Measurements from ENCODE around the gene ZNF3.
A peak's percentile ranks its signal among the peaks of the same experiment; 100 is the strongest.

Gene ZNF3

DNA sequence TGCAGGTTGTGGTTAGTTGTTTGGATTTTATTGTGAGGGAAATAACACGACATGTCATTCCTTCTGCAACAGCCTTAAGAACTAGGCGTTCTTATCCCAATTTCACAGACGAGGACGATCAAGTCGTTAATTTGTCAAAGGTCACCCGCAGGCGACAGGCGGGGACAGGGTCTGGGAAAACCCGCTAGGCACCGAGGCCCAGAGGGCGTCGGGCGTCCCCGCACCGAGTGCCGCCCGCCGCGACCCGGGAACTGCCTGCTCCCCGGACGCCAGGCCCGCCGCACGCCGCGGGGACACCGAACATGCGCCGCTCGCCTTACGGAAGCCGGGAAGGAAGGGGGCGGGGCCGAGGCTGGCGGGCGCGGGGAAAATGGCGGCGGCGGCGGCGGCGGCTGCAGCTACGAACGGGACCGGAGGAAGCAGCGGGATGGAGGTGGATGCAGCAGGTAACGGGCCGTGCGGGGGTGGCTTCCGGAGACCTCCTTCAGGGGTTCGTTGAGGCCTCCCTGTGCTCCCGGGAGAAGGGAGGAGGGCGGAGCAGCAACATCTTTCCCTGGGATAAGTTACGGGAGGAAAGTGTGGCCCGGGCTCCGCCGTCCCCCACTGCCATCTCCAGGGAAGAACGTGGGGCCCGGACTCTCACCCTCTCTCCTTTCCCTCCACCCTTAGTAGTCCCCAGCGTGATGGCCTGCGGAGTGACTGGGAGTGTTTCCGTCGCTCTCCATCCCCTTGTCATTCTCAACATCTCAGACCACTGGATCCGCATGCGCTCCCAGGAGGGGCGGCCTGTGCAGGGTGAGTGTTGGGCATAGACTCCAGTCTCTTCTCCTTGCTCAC, 7.3 kb upstream of the ZNF3 start, which contains the start of gene COPS6:
TSS of gene COPS6 (plus strand) at position 349 of the 837 bp plus-strand sequence. CDS start at position 371, 22 bp downstream.
- no peak for DNase-seq (ENCODE audit: low read depth)

GRCh38 chr7:100088095-100088620, 6.6 kb upstream of the ZNF3 start:
- DNase-seq (ENCODE audit: low read depth): no peak

- DNase-seq (ENCODE audit: low read depth): peak; percentile 95
Observed at GRCh38 chr7:100087055-100087750, 5.7 kb upstream of the ZNF3 start.

- DNase-seq (ENCODE audit: low read depth): no peak
Observed at GRCh38 chr7:100085515-100085914, 4.0 kb upstream of the ZNF3 start.

GRCh38 chr7:100082978-100083377, 1.5 kb upstream of the ZNF3 start:
- no peak for DNase-seq (ENCODE audit: low read depth)

DNA sequence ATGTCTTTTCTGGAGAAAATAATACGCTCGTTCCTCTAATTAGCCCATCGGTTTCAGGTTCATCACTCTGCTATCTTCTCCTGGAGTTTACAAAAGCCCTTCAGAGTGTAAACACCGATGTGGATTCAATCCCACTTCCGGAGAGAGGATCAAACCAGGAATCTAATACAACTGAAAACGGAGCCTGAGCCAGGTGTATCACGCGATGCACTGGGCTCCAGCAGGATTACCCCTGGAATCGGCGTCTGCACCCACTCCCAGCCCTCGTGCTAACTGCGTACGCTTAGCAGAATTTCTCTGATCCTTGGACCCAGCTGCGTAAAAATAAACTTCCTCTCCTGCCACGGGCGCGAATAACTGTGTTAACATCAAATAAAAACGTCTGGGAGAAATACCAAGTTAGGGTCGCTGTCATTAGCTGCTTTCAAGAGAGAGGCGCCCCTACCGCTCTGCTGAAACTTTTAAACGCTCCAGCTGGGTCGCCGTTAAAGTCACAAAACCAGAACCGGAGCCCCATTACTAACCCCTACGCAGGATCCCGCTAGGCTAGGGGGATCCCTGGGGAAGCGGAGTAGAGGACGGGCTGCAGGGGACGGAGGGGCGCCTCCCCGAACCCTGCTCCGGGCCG, 502 bp downstream of the ZNF3 start:
- no peak for DNase-seq (ENCODE audit: low read depth)

GRCh38 chr7:100079024-100079560, 2.4 kb downstream of the ZNF3 start:
- no peak for DNase-seq (ENCODE audit: low read depth)

DNA sequence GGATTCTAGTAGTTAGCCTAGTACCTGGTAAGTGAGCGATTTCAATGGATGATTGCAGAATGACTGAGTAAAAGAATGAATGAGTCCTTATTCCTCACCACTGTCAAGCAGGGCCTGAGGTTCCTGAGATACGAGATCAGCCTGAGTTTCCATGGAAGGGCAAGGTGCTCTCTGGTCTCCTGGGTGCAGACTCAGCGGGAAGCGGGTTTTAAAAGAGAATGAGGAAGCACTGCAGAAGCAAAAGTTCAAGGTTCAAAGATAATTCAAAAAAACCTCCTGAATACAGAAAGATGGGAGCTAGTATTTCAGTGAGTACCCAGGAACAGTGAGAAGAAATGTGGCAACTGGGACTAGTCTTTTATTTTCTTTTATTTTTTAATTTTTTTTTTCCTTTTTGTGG, 4.3 kb downstream of the ZNF3 start:
- DNase-seq (ENCODE audit: low read depth): no peak

DNA sequence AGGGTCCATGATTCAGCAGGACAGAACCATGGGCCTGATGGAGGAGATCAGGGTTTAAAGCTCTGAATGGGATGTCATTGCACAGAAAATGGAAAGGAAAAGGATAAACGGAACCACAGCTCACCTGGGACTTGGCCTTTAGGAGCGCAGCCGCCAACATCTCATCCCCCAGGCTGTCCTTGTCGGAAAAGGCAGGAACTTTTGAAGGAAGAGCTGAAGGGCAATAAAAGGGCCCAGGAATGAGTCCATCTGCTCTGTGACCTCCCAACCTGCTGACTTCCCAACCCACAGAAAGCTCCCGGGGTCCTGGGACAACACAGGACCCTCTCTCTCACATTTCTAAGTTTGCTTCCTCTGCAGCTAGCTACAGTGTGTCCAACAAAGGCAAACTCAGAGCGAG, 6.1 kb downstream of the ZNF3 start:
- DNase-seq (ENCODE audit: low read depth): no peak

DNA sequence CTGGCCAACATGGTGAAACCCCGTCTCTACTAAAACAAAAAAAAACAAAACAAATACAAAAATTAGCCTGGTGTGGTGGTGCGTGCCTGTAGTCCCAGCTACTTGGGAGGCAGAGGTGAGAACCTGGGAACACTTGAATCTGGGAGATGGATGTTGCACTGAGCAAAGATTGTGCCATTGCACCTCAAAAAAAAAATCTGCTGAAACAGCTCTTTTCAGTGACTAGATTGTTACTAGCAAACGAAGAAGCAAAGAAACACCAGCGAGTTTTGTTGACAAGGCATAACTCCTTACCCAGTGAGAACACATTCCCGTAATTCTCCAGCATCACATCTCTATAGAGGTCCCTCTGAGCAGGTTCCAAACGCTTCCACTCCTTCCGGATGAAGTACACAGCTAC, 6.7 kb downstream of the ZNF3 start:
- no peak for DNase-seq (ENCODE audit: low read depth)

- DNase-seq (ENCODE audit: low read depth): no peak
Observed at GRCh38 chr7:100072462-100072861, 9.1 kb downstream of the ZNF3 start.

GRCh38 chr7:100071018-100071723, 10.4 kb downstream of the ZNF3 start:
- no peak for DNase-seq (ENCODE audit: low read depth)

DNA sequence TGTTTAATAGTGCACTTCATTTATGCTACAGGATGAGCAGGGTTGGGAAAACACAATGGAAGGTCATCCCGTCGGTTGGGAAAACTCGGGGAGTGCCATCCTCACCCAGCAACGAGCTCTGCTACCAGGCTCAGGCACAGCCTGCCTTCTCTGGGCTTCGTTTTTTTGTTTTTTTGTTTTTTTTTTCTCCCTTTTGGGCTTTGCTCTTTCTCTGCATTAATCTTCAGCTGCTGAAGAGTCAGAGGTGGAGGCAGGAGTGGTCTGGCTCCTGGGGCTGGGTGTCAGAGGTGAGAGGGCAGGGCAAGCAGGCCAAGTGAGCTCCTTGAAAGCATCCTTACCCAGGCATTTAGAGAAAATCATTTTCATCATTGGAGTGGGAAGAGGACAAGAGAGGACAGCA, 11.5 kb downstream of the ZNF3 start:
- DNase-seq (ENCODE audit: low read depth): no peak

DNA sequence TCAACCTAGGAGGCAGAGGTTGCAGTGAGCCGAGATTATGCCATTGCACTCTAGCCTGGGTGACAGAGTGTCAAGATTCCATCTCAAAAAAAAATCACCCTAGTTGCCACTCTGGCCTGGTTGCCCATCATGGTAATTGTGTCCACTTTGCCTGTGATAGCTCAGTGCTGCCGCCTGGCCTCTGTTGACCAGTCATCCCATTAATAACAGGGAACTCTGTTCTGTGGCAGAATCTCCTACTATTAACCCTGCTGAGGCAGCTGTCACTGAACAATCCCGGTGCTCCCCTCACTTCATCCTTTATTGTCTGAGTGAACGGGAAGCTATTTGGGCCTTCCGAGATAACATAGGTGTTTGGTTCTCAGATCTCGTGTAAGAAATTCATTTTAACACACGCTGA, 14.6 kb downstream of the ZNF3 start:
- DNase-seq (ENCODE audit: low read depth): no peak

GRCh38 chr7:100065452-100066186, 15.9 kb downstream of the ZNF3 start:
- no peak for DNase-seq (ENCODE audit: low read depth)

DNA sequence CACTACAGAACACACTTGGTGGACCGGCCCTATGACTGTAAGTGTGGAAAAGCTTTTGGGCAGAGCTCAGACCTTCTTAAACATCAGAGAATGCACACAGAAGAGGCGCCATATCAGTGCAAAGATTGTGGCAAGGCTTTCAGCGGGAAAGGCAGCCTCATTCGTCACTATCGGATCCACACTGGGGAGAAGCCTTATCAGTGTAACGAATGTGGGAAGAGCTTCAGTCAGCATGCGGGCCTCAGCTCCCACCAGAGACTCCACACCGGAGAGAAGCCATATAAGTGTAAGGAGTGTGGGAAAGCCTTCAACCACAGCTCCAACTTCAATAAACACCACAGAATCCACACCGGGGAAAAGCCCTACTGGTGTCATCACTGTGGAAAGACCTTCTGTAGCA, 17.4 kb downstream of the ZNF3 start:
- no peak for DNase-seq (ENCODE audit: low read depth)

- DNase-seq (ENCODE audit: low read depth): no peak
Observed at GRCh38 chr7:100063376-100063775, 18.1 kb downstream of the ZNF3 start.

GRCh38 chr7:100061518-100062193, 19.9 kb downstream of the ZNF3 start:
- DNase-seq (ENCODE audit: low read depth): no peak

GRCh38 chr7:100059251-100059739, 22.2 kb downstream of the ZNF3 start:
- DNase-seq (ENCODE audit: low read depth): no peak

DNA sequence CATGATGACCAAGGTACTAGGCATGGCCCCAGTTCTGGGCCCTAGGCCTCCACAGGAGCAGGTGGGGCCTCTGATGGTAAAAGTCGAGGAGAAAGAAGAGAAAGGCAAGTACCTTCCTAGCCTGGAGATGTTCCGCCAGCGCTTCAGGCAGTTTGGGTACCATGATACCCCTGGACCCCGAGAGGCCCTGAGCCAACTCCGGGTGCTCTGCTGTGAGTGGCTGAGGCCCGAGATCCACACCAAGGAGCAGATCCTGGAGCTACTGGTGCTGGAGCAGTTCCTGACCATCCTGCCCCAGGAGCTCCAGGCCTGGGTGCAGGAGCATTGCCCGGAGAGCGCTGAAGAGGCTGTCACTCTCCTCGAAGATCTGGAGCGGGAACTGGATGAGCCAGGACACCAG, 24.5 kb downstream of the ZNF3 start:
- no peak for DNase-seq (ENCODE audit: low read depth)

All from non-pigmented ciliary epithelial cell (primary cell).